ENCODE results near the gene MRPS24. TPM values are rescaled to one million over a fixed set of nuclear protein-coding genes. Genes with fewer than 3 reads are reported as not detected.
"Not testable (repeated sequence)": the region's sequence is repeated elsewhere in the genome, so short reads cannot be mapped to it uniquely, and the experiment has no call there.

The MRPS24 gene
- polyA plus RNA-seq (2013, experiment 1 of 4) = 96.3 TPM
- polyA plus RNA-seq (2013, experiment 2 of 4) = 77.8 TPM
- 86.9 TPM for polyA plus RNA-seq (2013, experiment 3 of 4)
- polyA plus RNA-seq (2013, experiment 4 of 4) = 89.9 TPM

DNA sequence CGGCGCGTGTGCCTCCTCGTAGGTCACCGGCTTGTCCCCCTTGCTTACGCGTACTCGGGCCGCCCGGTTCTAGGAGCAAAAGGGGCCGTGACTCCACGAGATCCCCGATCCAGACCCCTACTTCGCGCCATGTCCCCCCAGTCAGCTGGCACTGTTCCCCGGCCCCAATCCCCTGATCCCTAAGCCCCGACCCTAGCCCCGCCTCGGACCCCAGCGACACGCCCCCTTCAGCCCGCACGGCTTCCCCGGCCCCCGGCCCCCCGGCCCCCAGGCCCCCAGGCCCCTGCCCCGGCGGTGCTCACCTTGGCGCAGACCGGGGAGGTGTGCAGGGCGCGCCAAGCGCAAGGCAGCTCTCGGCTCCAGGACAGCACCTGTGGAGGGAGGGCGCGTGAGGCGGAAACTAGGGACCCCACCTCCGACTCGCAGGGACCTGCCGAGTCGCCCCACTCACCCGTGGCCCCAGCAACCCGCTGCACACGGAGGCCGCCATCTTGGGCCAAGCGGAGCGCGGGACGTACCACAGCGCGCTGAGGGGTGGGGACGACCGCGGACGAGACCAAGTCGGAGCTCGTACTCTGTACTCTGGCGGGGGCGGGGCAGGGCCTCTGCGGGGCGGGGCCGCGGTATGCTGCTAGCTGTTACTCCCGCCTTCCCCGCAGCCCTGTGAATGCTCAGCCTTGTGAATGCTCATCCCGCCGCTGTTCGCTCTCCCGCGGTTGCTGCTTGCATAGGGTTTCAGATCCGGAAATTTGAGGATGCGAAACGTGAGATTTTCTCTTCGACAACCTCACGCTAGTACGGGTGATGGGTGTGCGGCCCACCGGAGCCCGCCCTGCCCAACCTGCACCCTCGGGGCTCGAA, at the start of gene MRPS24:
Gene MRPS24 (minus strand): TSS at position 512 of the 861 bp plus-strand sequence. CDS start 22 bp downstream, at position 490.
- peak within 1 kb of the TSS; percentile 78 for H3K4me3 ChIP-seq (ENCODE audit: insufficient read depth, low read depth, low read length)
- H3K36me3 ChIP-seq (ENCODE audit: control insufficient read depth, insufficient read depth, low read length) = no peaks in the 10 kb centered on the region
- H3K4me1 ChIP-seq (ENCODE audit: control insufficient read depth, insufficient read depth, low read length) = peaks cover 14% of the 10 kb centered on the region
- H3K27me3 ChIP-seq (ENCODE audit: control insufficient read depth, insufficient read depth, low read length, poor library complexity, severe bottlenecking) = no peaks in the 10 kb centered on the region
- H3K27ac ChIP-seq (ENCODE audit: insufficient read depth, low read depth, low read length, poor library complexity, severe bottlenecking) = no peak within 1 kb of the TSS
- H3K9me3 ChIP-seq (ENCODE audit: control insufficient read depth, low read length) = no peaks in the 10 kb centered on the region
- WGBS, 2 experiments = 1% methylated on average over 81 of the region's 81 CpGs

GRCh38 chr7:43915907-43916306, 46.6 kb upstream of the MRPS24 start:
- Histone ChIP-seq H3K4me1 (ENCODE audit: control insufficient read depth, insufficient read depth, low read length) (peaks cover 3% of the 10 kb centered on the region), H3K9me3 (ENCODE audit: control insufficient read depth, low read length) (no peaks in the 10 kb centered on the region), H3K4me3 (ENCODE audit: insufficient read depth, low read depth, low read length) (no peak overlapping the region), H3K27ac (ENCODE audit: insufficient read depth, low read depth, low read length, poor library complexity, severe bottlenecking) (no peak overlapping the region), H3K27me3 (ENCODE audit: control insufficient read depth, insufficient read depth, low read length, poor library complexity, severe bottlenecking) (no peaks in the 10 kb centered on the region), H3K36me3 (ENCODE audit: control insufficient read depth, insufficient read depth, low read length) (no peaks in the 10 kb centered on the region)
- 60 to 77% methylated on average over 5 of the region's 5 CpGs for WGBS, 2 experiments

GRCh38 chr7:43914795-43915194, 45.5 kb upstream of the MRPS24 start:
- H3K4me3 ChIP-seq (ENCODE audit: insufficient read depth, low read depth, low read length) = no peak overlapping the region
- H3K4me1 ChIP-seq (ENCODE audit: control insufficient read depth, insufficient read depth, low read length) = peaks cover 3% of the 10 kb centered on the region
- WGBS, 2 experiments = 92 to 93% methylated on average over 4 to 5 of the region's 5 CpGs
- H3K36me3 ChIP-seq (ENCODE audit: control insufficient read depth, insufficient read depth, low read length) = no peaks in the 10 kb centered on the region
- no peaks in the 10 kb centered on the region for H3K27me3 ChIP-seq (ENCODE audit: control insufficient read depth, insufficient read depth, low read length, poor library complexity, severe bottlenecking)
- no peaks in the 10 kb centered on the region for H3K9me3 ChIP-seq (ENCODE audit: control insufficient read depth, low read length)
- no peak overlapping the region for H3K27ac ChIP-seq (ENCODE audit: insufficient read depth, low read depth, low read length, poor library complexity, severe bottlenecking)

DNA sequence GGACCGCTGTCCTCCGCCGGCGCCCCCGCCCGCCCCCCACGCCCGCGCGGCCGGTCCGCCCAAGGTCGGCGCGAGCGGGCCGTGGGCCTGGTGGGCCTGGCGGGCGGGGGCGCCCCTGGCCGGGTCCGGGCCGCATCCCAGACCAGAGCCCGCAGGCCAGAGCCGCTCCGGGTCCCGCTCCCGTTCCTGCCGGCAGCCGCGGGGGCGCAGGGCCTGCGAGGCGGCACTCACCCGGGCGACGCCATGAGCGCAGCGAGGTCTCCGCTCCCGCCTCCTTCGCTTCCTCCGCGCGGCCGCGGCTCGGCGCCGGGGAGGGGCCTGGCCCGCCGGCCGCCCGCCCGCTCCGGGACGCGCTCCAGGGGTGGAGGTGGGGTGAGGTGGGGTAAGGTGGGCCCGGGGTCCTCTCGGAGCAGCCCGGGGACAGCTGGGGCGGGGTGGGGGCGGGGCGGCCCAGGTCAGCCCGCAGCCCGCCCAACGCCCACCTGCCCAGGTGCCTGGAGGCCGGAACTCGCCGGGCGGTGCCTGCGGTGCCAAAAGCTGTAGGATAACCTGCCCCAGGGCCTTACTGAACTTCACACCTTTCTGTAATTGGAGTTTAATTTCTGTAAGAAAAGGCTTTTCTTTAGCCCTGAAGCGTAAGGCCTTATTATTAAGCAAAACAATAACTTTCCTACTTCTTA, 37.2 kb upstream of the MRPS24 start, which contains the start of gene URGCP:
Gene URGCP (minus strand): TSS at position 266 of the 680 bp plus-strand sequence. CDS start 21 bp downstream, at position 245.
- H3K27me3 ChIP-seq (ENCODE audit: control insufficient read depth, insufficient read depth, low read length, poor library complexity, severe bottlenecking) = peaks cover 14% of the 10 kb centered on the region
- no peaks in the 10 kb centered on the region for H3K9me3 ChIP-seq (ENCODE audit: control insufficient read depth, low read length)
- H3K4me1 ChIP-seq (ENCODE audit: control insufficient read depth, insufficient read depth, low read length) = no peaks in the 10 kb centered on the region
- no peaks in the 10 kb centered on the region for H3K36me3 ChIP-seq (ENCODE audit: control insufficient read depth, insufficient read depth, low read length)
- H3K27ac ChIP-seq (ENCODE audit: insufficient read depth, low read depth, low read length, poor library complexity, severe bottlenecking) = no peak within 1 kb of the TSS
- 0 to 1% methylated on average over 72 of the region's 73 CpGs for WGBS, 2 experiments
- H3K4me3 ChIP-seq (ENCODE audit: insufficient read depth, low read depth, low read length) = peak within 1 kb of the TSS; percentile 54

DNA sequence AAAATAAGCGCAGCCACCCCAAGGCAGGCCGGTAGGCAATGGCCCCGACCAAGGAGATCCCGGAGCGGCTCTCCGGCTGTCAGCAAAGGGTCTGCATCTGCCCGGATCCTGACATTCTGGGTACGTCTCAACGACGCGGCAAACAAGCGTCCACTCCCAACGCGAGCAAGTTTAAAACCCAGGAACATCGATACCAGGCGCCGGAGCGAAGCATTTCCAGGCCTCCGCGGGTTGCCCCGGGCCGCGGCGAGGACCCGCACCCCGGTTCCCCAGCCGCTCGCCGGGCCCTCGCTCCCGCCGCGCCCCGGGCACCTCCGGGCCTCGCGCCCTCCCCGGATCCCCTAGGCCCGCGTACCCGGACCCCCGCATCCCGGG, 36.6 kb upstream of the MRPS24 start:
- Histone ChIP-seq H3K4me3 (ENCODE audit: insufficient read depth, low read depth, low read length) (peak overlapping the region; percentile 54), H3K36me3 (ENCODE audit: control insufficient read depth, insufficient read depth, low read length) (no peaks in the 10 kb centered on the region), H3K9me3 (ENCODE audit: control insufficient read depth, low read length) (no peaks in the 10 kb centered on the region), H3K4me1 (ENCODE audit: control insufficient read depth, insufficient read depth, low read length) (no peaks in the 10 kb centered on the region), H3K27me3 (ENCODE audit: control insufficient read depth, insufficient read depth, low read length, poor library complexity, severe bottlenecking) (peaks cover 14% of the 10 kb centered on the region), H3K27ac (ENCODE audit: insufficient read depth, low read depth, low read length, poor library complexity, severe bottlenecking) (no peak overlapping the region)
- WGBS, 2 experiments = 2% methylated on average over 43 of the region's 43 CpGs

DNA sequence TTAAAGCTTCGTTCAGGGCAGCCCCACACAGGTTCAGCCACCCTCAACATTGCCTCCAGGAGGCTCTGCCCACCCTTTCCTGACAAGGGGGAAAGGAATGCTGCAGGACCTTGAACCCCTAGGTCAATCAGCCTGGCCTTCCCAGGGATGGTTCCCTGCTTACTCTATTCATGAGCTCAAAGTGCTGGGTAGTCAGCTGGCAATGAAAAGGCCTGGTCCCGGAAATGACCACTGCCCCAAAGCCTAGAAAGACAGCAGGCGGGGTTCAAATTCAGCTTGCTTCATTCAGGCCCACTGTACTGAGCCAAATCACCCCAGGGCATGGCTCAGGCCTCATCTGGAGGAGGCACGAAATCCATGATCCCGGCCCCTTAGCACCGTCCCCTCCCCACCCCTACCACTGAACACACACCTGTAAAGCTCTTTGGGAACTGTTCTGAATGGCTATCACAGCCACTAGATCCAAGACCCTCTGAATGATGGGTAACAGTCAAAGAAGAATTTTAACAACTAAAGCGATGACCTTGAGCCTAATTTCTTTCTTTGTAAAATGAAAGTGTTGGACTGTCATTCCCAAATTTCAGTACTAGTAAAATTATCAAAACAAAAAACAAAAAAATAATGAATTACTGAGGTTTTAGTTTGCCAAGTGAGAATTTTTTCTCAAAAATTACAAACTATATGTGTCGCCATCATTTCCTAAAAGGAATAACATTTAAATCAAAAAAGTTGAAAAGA, 36.1 kb upstream of the MRPS24 start:
- 46 to 54% methylated on average over 6 to 8 of the region's 8 CpGs for WGBS, 2 experiments
- H3K36me3 ChIP-seq (ENCODE audit: control insufficient read depth, insufficient read depth, low read length) = no peaks in the 10 kb centered on the region
- no peaks in the 10 kb centered on the region for H3K9me3 ChIP-seq (ENCODE audit: control insufficient read depth, low read length)
- H3K27ac ChIP-seq (ENCODE audit: insufficient read depth, low read depth, low read length, poor library complexity, severe bottlenecking) = no peak overlapping the region
- peaks cover 14% of the 10 kb centered on the region for H3K27me3 ChIP-seq (ENCODE audit: control insufficient read depth, insufficient read depth, low read length, poor library complexity, severe bottlenecking)
- H3K4me1 ChIP-seq (ENCODE audit: control insufficient read depth, insufficient read depth, low read length) = no peaks in the 10 kb centered on the region
- peak overlapping the region; percentile 54 for H3K4me3 ChIP-seq (ENCODE audit: insufficient read depth, low read depth, low read length)

GRCh38 chr7:43904533-43905208, 35.4 kb upstream of the MRPS24 start:
- Histone ChIP-seq H3K27me3 (ENCODE audit: control insufficient read depth, insufficient read depth, low read length, poor library complexity, severe bottlenecking) (peaks cover 14% of the 10 kb centered on the region), H3K36me3 (ENCODE audit: control insufficient read depth, insufficient read depth, low read length) (no peaks in the 10 kb centered on the region), H3K9me3 (ENCODE audit: control insufficient read depth, low read length) (no peaks in the 10 kb centered on the region), H3K4me1 (ENCODE audit: control insufficient read depth, insufficient read depth, low read length) (no peaks in the 10 kb centered on the region), H3K4me3 (ENCODE audit: insufficient read depth, low read depth, low read length) (no peak overlapping the region), H3K27ac (ENCODE audit: insufficient read depth, low read depth, low read length, poor library complexity, severe bottlenecking) (no peak overlapping the region)
- 92 to 95% methylated on average over 5 of the region's 5 CpGs for WGBS, 2 experiments

GRCh38 chr7:43902542-43903054, 33.3 kb upstream of the MRPS24 start:
- Histone ChIP-seq H3K36me3 (ENCODE audit: control insufficient read depth, insufficient read depth, low read length) (no peaks in the 10 kb centered on the region), H3K27ac (ENCODE audit: insufficient read depth, low read depth, low read length, poor library complexity, severe bottlenecking) (no peak overlapping the region), H3K4me3 (ENCODE audit: insufficient read depth, low read depth, low read length) (no peak overlapping the region), H3K4me1 (ENCODE audit: control insufficient read depth, insufficient read depth, low read length) (no peaks in the 10 kb centered on the region), H3K27me3 (ENCODE audit: control insufficient read depth, insufficient read depth, low read length, poor library complexity, severe bottlenecking) (peaks cover 14% of the 10 kb centered on the region), H3K9me3 (ENCODE audit: control insufficient read depth, low read length) (no peaks in the 10 kb centered on the region)
- WGBS, 2 experiments = 94 to 96% methylated on average over 4 to 5 of the region's 5 CpGs

DNA sequence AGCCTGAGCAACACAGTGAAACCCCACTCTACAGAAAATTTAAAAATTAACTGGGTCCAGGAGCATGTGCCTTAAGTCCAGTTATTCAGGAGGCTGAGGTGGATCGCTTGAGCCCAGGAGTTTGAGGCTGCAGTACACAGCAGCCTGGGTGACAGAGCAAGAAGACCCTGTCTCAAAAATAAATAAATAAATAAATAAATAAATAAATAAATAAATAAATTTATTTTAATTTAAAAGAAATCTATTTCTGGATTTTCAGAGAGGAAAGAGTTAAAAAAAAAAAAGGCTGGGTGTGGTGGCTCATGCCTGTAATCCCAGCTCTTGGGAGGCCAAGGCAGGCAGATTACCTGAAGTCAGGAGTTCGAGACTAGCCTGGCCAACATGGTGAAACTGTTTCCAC, 29.3 kb upstream of the MRPS24 start:
- H3K4me3 ChIP-seq (ENCODE audit: insufficient read depth, low read depth, low read length); H3K9me3 ChIP-seq (ENCODE audit: control insufficient read depth, low read length); H3K36me3 ChIP-seq (ENCODE audit: control insufficient read depth, insufficient read depth, low read length); H3K4me1 ChIP-seq (ENCODE audit: control insufficient read depth, insufficient read depth, low read length); H3K27me3 ChIP-seq (ENCODE audit: control insufficient read depth, insufficient read depth, low read length, poor library complexity, severe bottlenecking); H3K27ac ChIP-seq (ENCODE audit: insufficient read depth, low read depth, low read length, poor library complexity, severe bottlenecking): not testable (repeated sequence)
- 94 to 95% methylated on average over 1 to 2 of the region's 2 CpGs for WGBS, 2 experiments

All from ectodermal cell (in vitro differentiated cells).